GM21723 (cell line): ENCODE results near the gene FCGR1A.

ENCODE experiments used
- ATAC-seq: cut with Tn5 transposase; IDR thresholded peaks from one replicate; pipeline ENCODE4 v1.9.1; 2021; ENCODE audit warnings: mild to moderate bottlenecking, moderate library complexity; ENCODE audit not compliant: unreplicated experiment

FCGR1A gene

GRCh38 chr1:149831764-149832315 is 49.3 kb downstream of the FCGR1A start:
- ATAC-seq = peak; percentile 3

- peak; percentile 66 for ATAC-seq
Measured at GRCh38 chr1:149832316-149833126, 50.0 kb downstream of the FCGR1A start.

GRCh38 chr1:149833144-149833543 is 50.6 kb downstream of the FCGR1A start:
- peak; percentile 11 for ATAC-seq

- peak; percentile 20 for ATAC-seq
Measured at GRCh38 chr1:149841149-149841548, 58.7 kb downstream of the FCGR1A start.
